Coronary artery (tissue), 2 donors: ENCODE data around the gene CUL9.

Source experiments
- DNase-seq: peaks from one replicate; pipeline ENCODE4 v3.0.0-alpha.2; 2017; ENCODE audit warnings: low spot score
- H3K27ac ChIP-seq, 2 donors: fragments of 200-600 bp; sonication (generic); one replicate each; pipeline ENCODE4 v1.5.1; 2016 to 2019
- H3K4me3 ChIP-seq: fragments of 200-600 bp; sonication (generic); 2 replicates; pipeline ENCODE4 v1.5.1; 2016; ENCODE audit warnings: mild to moderate bottlenecking, moderate library complexity
- TF ChIP-seq, protein P1 (sequence below): fragments of 200-600 bp; sonication (generic); IDR thresholded peaks from one replicate; pipeline ENCODE4 v1.5.1; 2019; ENCODE audit warnings: antibody characterized with exemption

Gene CUL9

DNA sequence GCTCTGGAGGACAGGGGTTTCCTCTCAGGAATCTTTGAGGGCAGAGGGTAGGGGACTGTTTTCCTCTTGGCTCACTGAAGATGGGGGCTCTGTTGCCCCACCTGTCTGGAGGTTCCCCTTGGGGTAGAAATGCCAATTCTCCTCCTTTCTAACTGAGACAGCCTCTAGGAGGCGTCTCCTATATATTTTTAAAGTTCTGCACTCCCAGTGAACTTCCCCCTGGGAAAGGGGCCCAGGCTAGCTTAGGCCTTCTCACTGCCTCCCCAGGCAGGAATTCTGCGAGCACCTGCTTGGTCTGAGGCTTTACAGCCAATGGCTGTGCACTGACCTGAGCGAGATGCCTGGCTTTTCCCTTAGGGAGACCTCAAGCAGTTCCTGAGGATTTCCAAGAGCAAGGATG lies 35.7 kb upstream of the CUL9 start:
- Histone ChIP-seq H3K27ac (no peak overlapping the region), H3K4me3 (no peak overlapping the region)
- TF ChIP-seq, protein P1, sequence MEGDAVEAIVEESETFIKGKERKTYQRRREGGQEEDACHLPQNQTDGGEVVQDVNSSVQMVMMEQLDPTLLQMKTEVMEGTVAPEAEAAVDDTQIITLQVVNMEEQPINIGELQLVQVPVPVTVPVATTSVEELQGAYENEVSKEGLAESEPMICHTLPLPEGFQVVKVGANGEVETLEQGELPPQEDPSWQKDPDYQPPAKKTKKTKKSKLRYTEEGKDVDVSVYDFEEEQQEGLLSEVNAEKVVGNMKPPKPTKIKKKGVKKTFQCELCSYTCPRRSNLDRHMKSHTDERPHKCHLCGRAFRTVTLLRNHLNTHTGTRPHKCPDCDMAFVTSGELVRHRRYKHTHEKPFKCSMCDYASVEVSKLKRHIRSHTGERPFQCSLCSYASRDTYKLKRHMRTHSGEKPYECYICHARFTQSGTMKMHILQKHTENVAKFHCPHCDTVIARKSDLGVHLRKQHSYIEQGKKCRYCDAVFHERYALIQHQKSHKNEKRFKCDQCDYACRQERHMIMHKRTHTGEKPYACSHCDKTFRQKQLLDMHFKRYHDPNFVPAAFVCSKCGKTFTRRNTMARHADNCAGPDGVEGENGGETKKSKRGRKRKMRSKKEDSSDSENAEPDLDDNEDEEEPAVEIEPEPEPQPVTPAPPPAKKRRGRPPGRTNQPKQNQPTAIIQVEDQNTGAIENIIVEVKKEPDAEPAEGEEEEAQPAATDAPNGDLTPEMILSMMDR, result no peak
- no peak for DNase-seq

DNA sequence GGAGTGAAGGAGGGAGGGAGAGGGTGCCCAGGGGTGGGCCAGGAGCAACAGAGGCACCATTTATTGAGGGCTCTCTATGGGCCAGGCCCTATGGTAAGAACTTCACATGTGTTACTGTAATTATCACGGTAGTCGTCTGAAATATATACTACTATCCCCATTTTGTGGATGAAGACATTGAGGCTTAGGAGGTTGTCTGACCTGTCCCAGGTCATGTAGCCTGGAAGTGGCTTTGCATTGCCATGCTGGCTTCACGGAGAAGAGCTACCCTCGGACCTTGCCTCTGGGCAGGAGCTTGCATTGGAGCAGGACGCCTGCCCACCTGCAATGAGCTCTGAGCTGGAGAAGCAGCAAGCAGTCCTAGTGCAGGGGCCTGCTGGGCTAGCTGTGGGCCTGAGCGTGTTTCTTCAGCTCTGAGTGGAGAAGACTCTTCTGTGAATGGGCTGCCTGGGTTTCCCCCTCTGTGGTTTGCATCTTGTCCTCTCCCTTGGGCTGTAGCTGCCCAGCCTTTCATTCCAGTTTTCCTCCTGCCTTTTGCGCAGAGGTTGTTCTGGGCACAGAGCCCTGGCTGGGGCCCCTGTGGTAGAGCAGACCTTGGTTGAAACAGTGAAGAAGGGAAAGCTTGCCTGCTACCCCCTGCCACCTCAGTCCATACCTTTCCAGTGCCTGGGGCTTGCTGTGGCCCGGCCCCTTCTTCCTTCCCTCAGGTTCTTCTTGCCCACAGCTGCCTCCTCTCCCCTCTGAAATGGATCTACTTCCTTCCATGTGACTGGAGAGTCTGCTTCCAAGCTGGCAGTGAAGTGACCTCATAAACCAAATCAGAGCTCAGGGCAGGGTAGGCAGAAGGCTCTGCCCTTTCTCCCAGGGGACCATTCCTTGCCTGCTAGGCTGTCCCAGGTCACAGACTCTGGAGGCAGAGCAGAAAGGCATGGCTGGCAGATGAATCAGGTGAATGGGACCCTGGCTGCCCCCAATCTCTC lies 35.0 kb upstream of the CUL9 start:
- TF ChIP-seq, protein P1, result no peak
- DNase-seq, result no peak
- Histone ChIP-seq H3K4me3 (no peak overlapping the region), H3K27ac (no peak overlapping the region)

DNA sequence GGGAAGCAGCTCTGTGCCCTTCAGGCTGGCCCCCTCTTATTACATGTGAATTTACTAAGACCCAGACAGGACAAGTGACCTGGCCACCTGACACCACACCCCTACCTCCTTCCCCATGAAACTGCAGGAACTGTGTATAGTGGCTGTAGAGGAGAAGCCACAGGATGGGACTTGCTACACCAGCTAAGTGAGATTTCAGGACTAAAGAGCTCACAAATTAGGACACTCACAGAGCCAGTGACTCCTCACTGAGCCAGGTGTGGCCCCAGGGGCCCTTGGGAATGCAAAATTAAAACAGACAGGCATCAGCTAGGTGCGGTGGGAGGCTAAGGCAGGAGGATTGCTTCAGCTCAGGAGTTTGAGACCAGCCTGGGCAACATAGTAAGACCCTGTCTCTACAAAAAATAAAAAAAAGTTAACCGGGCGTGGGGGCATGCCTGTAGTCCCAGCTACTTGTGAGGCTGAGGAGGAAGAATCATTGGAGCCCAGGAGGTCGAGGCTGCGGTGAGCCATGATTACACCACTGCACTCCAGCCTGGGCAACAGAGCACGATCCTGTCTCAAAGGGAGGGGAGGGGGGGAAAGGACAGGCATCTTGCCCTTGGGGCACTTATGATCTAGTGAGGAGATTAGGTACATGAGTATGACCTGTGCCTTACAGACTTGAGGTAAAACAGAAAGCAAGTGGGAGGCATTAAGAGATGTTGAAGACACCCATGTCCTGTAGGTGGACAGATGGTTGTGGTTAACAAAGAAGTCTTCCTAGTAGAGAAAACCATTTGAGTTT lies 34.1 kb upstream of the CUL9 start:
- TF ChIP-seq, protein P1, result no peak
- Histone ChIP-seq H3K4me3 (no peak overlapping the region), H3K27ac (no peak overlapping the region)
- DNase-seq, result no peak

DNA sequence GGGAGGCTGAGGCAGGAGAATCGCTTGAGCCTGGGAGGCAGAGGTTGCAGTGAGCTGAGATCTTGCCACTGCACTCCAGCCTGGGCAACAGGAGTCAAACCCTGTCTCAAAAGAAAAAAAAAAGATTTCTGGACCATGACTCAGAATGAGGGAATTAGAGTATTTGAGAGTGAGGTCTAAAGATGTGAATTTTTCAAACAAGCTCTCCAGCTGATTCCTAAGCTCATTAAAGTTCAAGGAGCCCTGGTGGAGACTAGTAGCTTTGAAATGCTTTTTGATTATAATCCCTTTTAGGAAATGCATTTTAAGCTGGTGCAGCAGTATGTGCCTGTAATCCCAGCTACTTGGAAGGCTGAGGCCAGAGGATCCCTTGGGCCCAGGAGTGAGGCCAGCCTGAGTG lies 32.7 kb upstream of the CUL9 start:
- Histone ChIP-seq H3K4me3 (no peak overlapping the region), H3K27ac (no peak overlapping the region)
- DNase-seq, result no peak
- TF ChIP-seq, protein P1, result no peak

DNA sequence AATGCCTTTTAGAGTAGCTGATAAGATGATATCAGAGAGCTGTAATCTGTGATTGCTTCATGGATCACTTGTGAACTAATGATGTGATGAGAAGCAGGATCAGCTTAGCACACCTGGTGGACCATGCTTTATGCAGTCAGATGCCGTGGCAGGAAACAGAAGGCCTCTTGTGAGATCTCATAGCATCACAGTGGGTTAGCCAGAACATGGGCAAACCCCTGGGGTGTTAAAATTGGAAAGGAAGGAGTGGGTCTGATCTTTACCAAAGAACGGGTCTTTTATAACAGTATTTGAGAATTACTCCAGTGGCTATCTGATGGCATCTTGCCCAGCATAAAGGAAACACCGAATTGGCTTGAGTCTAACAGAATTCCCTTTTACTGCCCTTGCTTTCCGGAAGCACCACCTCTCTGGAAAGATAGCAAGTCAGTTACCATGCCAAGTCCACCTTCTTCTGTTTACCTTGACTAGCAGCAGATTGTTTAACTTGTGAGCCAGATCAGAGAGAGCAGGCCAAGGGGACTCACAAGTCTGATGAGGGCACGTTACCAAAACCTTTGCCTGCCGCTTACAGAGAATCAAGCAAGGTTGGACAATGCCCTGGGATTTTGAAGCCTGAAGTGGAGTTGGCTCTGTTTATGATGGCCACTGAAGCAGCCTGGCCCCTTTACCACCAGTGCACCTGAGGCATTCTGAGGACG lies 31.8 kb upstream of the CUL9 start:
- DNase-seq, result no peak
- Histone ChIP-seq H3K4me3 (no peak overlapping the region), H3K27ac (no peak overlapping the region)
- TF ChIP-seq, protein P1, result no peak

DNA sequence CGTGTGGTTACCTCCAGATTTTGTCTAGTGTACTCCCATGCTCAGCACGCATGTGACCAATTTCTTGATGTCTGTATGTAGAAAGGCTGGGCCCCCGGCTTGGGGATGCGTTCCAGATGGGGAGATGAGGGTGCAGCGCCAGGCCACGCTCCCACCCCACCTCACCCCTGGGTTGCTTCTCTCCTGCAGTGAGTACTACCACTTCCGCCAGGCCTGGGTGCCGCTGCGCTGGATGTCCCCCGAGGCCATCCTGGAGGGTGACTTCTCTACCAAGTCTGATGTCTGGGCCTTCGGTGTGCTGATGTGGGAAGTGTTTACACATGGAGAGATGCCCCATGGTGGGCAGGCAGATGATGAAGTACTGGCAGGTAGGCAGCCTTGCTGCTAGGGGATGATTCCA lies 22.4 kb upstream of the CUL9 start:
- TF ChIP-seq, protein P1, result no peak

More for the DNA sequence above, 22.4 kb upstream of the CUL9 start:
- DNase-seq, result no peak
- H3K27ac ChIP-seq, result no peak overlapping the region
- H3K4me3 ChIP-seq, result no peak overlapping the region
